Fibroblast of pulmonary artery (primary cell): Measurements from ENCODE around the gene WBP2NL.
"Not testable (repeated sequence)": the region's sequence is repeated elsewhere in the genome, so short reads cannot be mapped to it uniquely, and the experiment has no call there.

ENCODE experiments used
- DNase-seq: peaks from one replicate; pipeline ENCODE4 v3.0.0-alpha.2; 2010; ENCODE audit warnings: low read depth
- H3K4me3 ChIP-seq: replicated peaks from 2 replicates; pipeline ENCODE4 v1.5.1; 2011; ENCODE audit warnings: low read depth, mild to moderate bottlenecking, control low read depth, low read length, moderate library complexity
- CTCF ChIP-seq: IDR thresholded peaks from 2 replicates; pipeline ENCODE4 v1.5.1; 2011; ENCODE audit warnings: mild to moderate bottlenecking, control low read depth, low read length, inconsistent platforms; ENCODE audit errors: missing control alignments

The WBP2NL gene

GRCh38 chr22:42066126-42066761, 67.7 kb downstream of the WBP2NL start:
- H3K4me3 ChIP-seq = no peak overlapping the region
- no peak for TF ChIP-seq CTCF
- DNase-seq = no peak

- no peak for TF ChIP-seq CTCF
- H3K4me3 ChIP-seq = no peak overlapping the region
- DNase-seq = no peak
Observed at GRCh38 chr22:42066937-42067336, 68.3 kb downstream of the WBP2NL start.

GRCh38 chr22:42067671-42068251, 69.2 kb downstream of the WBP2NL start:
- TF ChIP-seq CTCF = no peak
- DNase-seq = no peak
- no peak overlapping the region for H3K4me3 ChIP-seq

- no peak for DNase-seq
- H3K4me3 ChIP-seq = no peak overlapping the region
- no peak for TF ChIP-seq CTCF
Observed at GRCh38 chr22:42068291-42068690, 69.7 kb downstream of the WBP2NL start.

- TF ChIP-seq CTCF = no peak
- DNase-seq = no peak
- H3K4me3 ChIP-seq = peak overlapping the region; percentile 71
Observed at GRCh38 chr22:42069801-42070516, 71.4 kb downstream of the WBP2NL start.

GRCh38 chr22:42070517-42071422, 72.2 kb downstream of the WBP2NL start, which contains the start of gene NAGA:
Gene NAGA (minus strand): TSS chr22:42070812. CDS start chr22:42070297, 515 bp downstream.
- peak within 1 kb of the TSS; percentile 71 for H3K4me3 ChIP-seq
- peak; percentile 95 for DNase-seq
- TF ChIP-seq CTCF = no peak

- H3K4me3 ChIP-seq, DNase-seq: not testable (repeated sequence)
Observed at GRCh38 chr22:42071508-42071907, 72.9 kb downstream of the WBP2NL start.
